HepG2 (cell line): Measurements from ENCODE around the gene TMF1. TPM values are rescaled to one million over a fixed set of nuclear protein-coding genes. Genes with fewer than 3 reads are reported as not detected.
A peak's percentile ranks its signal among the peaks of the same experiment; 100 is the strongest.

Experiments
- DNMT3B ChIP-seq: conservative IDR thresholded peaks from 2 replicates; pipeline ENCODE4 v1.6.1; 2016; ENCODE audit warnings: missing biosample characterization, control low read depth
- GABPA ChIP-seq, 2 experiments: IDR thresholded peaks; 2 replicates each; pipeline ENCODE4 v1.6.1; 2011 to 2016; ENCODE audit warnings: low read depth in 2 of 2, low read length in 1 of 2, missing biosample characterization in 1 of 2, missing genetic modification characterization in 1 of 2
- HHEX ChIP-seq: IDR thresholded peaks from 2 replicates; pipeline ENCODE4 v1.6.1; 2016; ENCODE audit warnings: control low read depth
- MEIS1 ChIP-seq: sonication (generic); formaldehyde crosslinking; IDR thresholded peaks from 2 replicates; pipeline ENCODE4 v1.9.0; 2021; ENCODE audit warnings: mild to moderate bottlenecking, missing genetic modification reagents, moderate library complexity, borderline replicate concordance
- NFIC ChIP-seq: IDR thresholded peaks from 2 replicates; pipeline ENCODE4 v1.6.1; 2012; ENCODE audit warnings: mild to moderate bottlenecking, low read length, inconsistent platforms
- REPIN1 ChIP-seq: sonication (generic); formaldehyde crosslinking; IDR thresholded peaks from 2 replicates; pipeline ENCODE4 v1.8.0; 2022; ENCODE audit warnings: missing genetic modification reagents, low read depth, mild to moderate bottlenecking, borderline replicate concordance
- RFX5 ChIP-seq: IDR thresholded peaks from 2 replicates; pipeline ENCODE4 v1.6.1; 2011; ENCODE audit warnings: low read depth, low read length, improper control_type of control experiment
- SOX6 ChIP-seq, 2 experiments: fragments of 450-650 bp in 1 of 2; sonication (generic) in 1 of 2; formaldehyde crosslinking in 1 of 2; IDR thresholded peaks; 2 replicates each; pipeline versions ENCODE4 v1.4.0 to v1.6.1; 2017 to 2020; ENCODE audit warnings: antibody characterized with exemption in 1 of 2, mild to moderate bottlenecking in 1 of 2, missing genetic modification reagents in 1 of 2
- TEAD2 ChIP-seq: sonication (generic); formaldehyde crosslinking; IDR thresholded peaks from 2 replicates; pipeline ENCODE4 v1.9.0; 2021; ENCODE audit warnings: missing genetic modification reagents
- YEATS2 ChIP-seq: sonication (generic); formaldehyde crosslinking; IDR thresholded peaks from 2 replicates; pipeline ENCODE4 v1.4.0; 2020; ENCODE audit warnings: missing genetic modification reagents, borderline replicate concordance
- ZEB1 ChIP-seq: IDR thresholded peaks from 2 replicates; pipeline ENCODE4 v1.6.1; 2012; ENCODE audit warnings: mild to moderate bottlenecking, low read depth, inconsistent platforms; ENCODE audit not compliant: insufficient replicate concordance
- ZFYVE20 ChIP-seq: sonication (generic); formaldehyde crosslinking; IDR thresholded peaks from 2 replicates; pipeline ENCODE4 v1.8.0; 2023; ENCODE audit warnings: low read depth, mild to moderate bottlenecking, moderate library complexity, missing genetic modification reagents, borderline replicate concordance
- ZNF143 ChIP-seq: sonication (generic); formaldehyde crosslinking; IDR thresholded peaks from 2 replicates; pipeline ENCODE4 v1.4.0; 2020; ENCODE audit warnings: missing genetic modification reagents
- ZNF30 ChIP-seq: sonication (generic); formaldehyde crosslinking; IDR thresholded peaks from 2 replicates; pipeline ENCODE4 v1.5.0; 2020; ENCODE audit warnings: mild to moderate bottlenecking, missing genetic modification reagents
- ZNF616 ChIP-seq: sonication (generic); formaldehyde crosslinking; IDR thresholded peaks from 2 replicates; pipeline ENCODE4 v1.5.0; 2020; ENCODE audit warnings: low read depth, mild to moderate bottlenecking, missing genetic modification reagents
- ZSCAN12 ChIP-seq: sonication (generic); formaldehyde crosslinking; IDR thresholded peaks from 2 replicates; pipeline ENCODE4 v1.9.0; 2021; ENCODE audit warnings: mild to moderate bottlenecking, missing genetic modification reagents
- polyA plus RNA-seq, 8 experiments: library from polyadenylated mRNA; depleted of rRNA in 3 of 8; stranded (reverse) in 7 of 8; unstranded in 1 of 8; fragments of >200 nt; fragmentation: Illumina TruSeq in 4 of 8; extraction: Trizol in 4 of 8; gene quantifications; 2 replicates each; pipeline versions ENCODE4 v1.2.1 to v1.2.3, GENCODE V29; 2011 to 2016; ENCODE audit warnings: low read depth in 4 of 8, missing spikeins in 1 of 8, mixed read lengths in 1 of 8; ENCODE audit not compliant: insufficient read depth in 1 of 8
- total RNA-seq, 5 experiments: library from RNA; depleted of rRNA; stranded (reverse); fragments of >200 nt; fragmentation: Illumina TruSeq; extraction: Trizol; gene quantifications; 2 replicates each; pipeline ENCODE4 v1.2.3, GENCODE V29; 2016; ENCODE audit warnings: low read depth in 1 of 5
- TF ChIP-seq, protein P1 (sequence below): sonication (generic); formaldehyde crosslinking; IDR thresholded peaks from 2 replicates; pipeline ENCODE4 v1.9.0; 2021; ENCODE audit warnings: missing genetic modification reagents, borderline replicate concordance
- TF ChIP-seq, protein P2 (sequence below): sonication (generic); formaldehyde crosslinking; conservative IDR thresholded peaks from 2 replicates; pipeline ENCODE4 v1.4.0; 2020; ENCODE audit warnings: missing genetic modification reagents
- TF ChIP-seq, protein P3 (sequence below): sonication (generic); formaldehyde crosslinking; IDR thresholded peaks from 2 replicates; pipeline ENCODE4 v1.8.1; 2023; ENCODE audit warnings: mild to moderate bottlenecking, missing genetic modification reagents
- TF ChIP-seq, protein P4 (sequence below), 2 experiments: sonication (generic) in 1 of 2; formaldehyde crosslinking in 1 of 2; IDR thresholded peaks; 2 replicates each; pipeline versions ENCODE4 v1.4.0 to v1.6.1; 2018 to 2020; ENCODE audit warnings: missing genetic modification reagents in 2 of 2, borderline replicate concordance in 1 of 2, low read depth in 1 of 2, mild to moderate bottlenecking in 1 of 2, missing biosample characterization in 1 of 2

The TMF1 gene
- total and polyA plus RNA-seq, 2 of the 13 experiments (the other 11 are each of a cell fraction or from before 2014, with no cell fraction given): 12.1 to 38.4 TPM

DNA sequence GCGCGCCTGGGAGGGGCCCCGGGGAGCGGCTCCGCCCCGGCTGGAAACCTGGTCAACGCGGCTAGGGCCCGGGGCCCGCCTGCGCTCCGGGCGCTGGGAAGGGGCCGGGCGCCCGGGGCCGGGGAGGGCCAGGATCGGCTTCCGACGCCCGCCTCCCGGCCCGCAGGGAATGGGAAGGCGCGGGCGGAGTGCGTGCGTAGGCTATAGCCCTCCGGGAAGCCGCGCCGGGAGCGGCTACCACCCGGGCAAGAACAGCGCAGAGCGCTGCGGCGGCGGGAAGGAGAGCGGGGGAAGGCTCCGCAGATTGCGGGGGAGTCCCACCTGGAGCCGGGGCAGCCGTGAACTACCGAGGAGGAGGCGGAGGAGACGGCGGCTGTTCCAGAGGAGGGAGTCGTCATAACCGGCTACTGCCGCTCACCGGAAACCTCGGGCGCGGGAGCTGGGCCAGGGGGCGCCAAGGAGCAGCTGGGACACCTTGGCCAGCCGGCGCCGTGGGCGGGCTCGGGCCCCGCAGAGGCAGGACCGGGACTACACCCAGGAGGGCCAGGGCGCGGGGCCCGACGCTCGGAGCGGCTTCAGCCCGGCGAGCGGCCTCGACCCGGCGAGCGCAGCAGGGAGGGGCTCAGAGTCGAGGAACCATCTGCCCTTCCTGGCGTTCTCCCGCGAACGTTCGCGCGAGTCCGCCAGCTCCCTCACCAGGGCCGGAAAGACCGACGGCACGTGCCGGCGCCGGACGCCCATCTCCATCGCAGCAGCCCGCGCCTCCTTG lies 38.7 kb downstream of the TMF1 start, which contains the start of gene EOGT (continued):
- TF ChIP-seq, protein P1, sequence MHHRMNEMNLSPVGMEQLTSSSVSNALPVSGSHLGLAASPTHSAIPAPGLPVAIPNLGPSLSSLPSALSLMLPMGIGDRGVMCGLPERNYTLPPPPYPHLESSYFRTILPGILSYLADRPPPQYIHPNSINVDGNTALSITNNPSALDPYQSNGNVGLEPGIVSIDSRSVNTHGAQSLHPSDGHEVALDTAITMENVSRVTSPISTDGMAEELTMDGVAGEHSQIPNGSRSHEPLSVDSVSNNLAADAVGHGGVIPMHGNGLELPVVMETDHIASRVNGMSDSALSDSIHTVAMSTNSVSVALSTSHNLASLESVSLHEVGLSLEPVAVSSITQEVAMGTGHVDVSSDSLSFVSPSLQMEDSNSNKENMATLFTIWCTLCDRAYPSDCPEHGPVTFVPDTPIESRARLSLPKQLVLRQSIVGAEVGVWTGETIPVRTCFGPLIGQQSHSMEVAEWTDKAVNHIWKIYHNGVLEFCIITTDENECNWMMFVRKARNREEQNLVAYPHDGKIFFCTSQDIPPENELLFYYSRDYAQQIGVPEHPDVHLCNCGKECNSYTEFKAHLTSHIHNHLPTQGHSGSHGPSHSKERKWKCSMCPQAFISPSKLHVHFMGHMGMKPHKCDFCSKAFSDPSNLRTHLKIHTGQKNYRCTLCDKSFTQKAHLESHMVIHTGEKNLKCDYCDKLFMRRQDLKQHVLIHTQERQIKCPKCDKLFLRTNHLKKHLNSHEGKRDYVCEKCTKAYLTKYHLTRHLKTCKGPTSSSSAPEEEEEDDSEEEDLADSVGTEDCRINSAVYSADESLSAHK (CRISPR knock-in tag): no peak
- TF ChIP-seq, protein P2, sequence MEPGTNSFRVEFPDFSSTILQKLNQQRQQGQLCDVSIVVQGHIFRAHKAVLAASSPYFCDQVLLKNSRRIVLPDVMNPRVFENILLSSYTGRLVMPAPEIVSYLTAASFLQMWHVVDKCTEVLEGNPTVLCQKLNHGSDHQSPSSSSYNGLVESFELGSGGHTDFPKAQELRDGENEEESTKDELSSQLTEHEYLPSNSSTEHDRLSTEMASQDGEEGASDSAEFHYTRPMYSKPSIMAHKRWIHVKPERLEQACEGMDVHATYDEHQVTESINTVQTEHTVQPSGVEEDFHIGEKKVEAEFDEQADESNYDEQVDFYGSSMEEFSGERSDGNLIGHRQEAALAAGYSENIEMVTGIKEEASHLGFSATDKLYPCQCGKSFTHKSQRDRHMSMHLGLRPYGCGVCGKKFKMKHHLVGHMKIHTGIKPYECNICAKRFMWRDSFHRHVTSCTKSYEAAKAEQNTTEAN (CRISPR knock-in tag): 0 out of 2 replicates have a peak, but pooled peaks have one; percentile 63
- no peak for TF ChIP-seq NFIC
- TF ChIP-seq ZNF30 (CRISPR knock-in tag): no peak; the same call in 1 of the 2 replicates
- 0 out of 2 replicates have a peak, but pooled peaks have one; percentile 51 for TF ChIP-seq ZNF143 (CRISPR knock-in tag)
- 0 out of 2 replicates have a peak, but pooled peaks have one; percentile 10 for TF ChIP-seq RFX5
- 0 out of 2 replicates have a peak, but pooled peaks have one; percentile 46 for TF ChIP-seq ZFYVE20 (CRISPR knock-in tag)
- TF ChIP-seq, protein P3, sequence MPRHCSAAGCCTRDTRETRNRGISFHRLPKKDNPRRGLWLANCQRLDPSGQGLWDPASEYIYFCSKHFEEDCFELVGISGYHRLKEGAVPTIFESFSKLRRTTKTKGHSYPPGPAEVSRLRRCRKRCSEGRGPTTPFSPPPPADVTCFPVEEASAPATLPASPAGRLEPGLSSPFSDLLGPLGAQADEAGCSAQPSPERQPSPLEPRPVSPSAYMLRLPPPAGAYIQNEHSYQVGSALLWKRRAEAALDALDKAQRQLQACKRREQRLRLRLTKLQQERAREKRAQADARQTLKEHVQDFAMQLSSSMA (CRISPR knock-in tag): no peak
- peak; percentile 84 for TF ChIP-seq REPIN1 (CRISPR knock-in tag)
- peak; percentile 37 for TF ChIP-seq GABPA (IDR thresholded peaks at IDR 0.05; ENCODE audit: low read depth, low read length)
- TF ChIP-seq GABPA (CRISPR knock-in tag; IDR thresholded peaks at IDR 0.05; ENCODE audit: low read depth): peak; percentile 71
- no peak; the same call in 1 of the 2 replicates for TF ChIP-seq MEIS1
- TF ChIP-seq SOX6 (IDR thresholded peaks at IDR 0.05): no peak
- peak; percentile 58 for TF ChIP-seq SOX6 (CRISPR knock-in tag; IDR thresholded peaks at IDR 0.05)
- no peak for TF ChIP-seq TEAD2 (CRISPR knock-in tag)
- TF ChIP-seq HHEX (CRISPR knock-in tag): no peak
- TF ChIP-seq, protein P4, sequence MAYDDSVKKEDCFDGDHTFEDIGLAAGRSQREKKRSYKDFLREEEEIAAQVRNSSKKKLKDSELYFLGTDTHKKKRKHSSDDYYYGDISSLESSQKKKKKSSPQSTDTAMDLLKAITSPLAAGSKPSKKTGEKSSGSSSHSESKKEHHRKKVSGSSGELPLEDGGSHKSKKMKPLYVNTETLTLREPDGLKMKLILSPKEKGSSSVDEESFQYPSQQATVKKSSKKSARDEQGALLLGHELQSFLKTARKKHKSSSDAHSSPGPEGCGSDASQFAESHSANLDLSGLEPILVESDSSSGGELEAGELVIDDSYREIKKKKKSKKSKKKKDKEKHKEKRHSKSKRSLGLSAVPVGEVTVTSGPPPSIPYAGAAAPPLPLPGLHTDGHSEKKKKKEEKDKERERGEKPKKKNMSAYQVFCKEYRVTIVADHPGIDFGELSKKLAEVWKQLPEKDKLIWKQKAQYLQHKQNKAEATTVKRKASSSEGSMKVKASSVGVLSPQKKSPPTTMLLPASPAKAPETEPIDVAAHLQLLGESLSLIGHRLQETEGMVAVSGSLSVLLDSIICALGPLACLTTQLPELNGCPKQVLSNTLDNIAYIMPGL (CRISPR knock-in tag; IDR thresholded peaks at IDR 0.05; ENCODE audit: borderline replicate concordance in 1 of 2, low read depth in 1 of 2): peak; percentile 98
- TF ChIP-seq YEATS2 (CRISPR knock-in tag): 0 out of 2 replicates have a peak, but pooled peaks have one; percentile 21
- peak; percentile 95 for TF ChIP-seq ZNF616 (CRISPR knock-in tag)
- TF ChIP-seq DNMT3B (CRISPR knock-in tag): no peak
- no peak for TF ChIP-seq ZEB1
- TF ChIP-seq ZSCAN12: peak; percentile 61; the same call in 1 of the 2 replicates
